ENCODE measurements around the gene PPFIA3.
"Not testable (repeated sequence)": the region's sequence is repeated elsewhere in the genome, so short reads cannot be mapped to it uniquely, and the experiment has no call there.

Gene PPFIA3

GRCh38 chr19:49119411-49120324 is at the start of gene PPFIA3:
PPFIA3 (plus strand) TSS chr19:49119544; CDS start chr19:49127874, 8,330 bp downstream.
- peak; percentile 23 for DNase-seq

- DNase-seq, result no peak
These were observed 48.9 kb upstream of the PPFIA3 start for GRCh38 chr19:49070416-49070815.

GRCh38 chr19:49071860-49072547 is 47.3 kb upstream of the PPFIA3 start:
- DNase-seq, result peak; percentile 12

GRCh38 chr19:49073514-49074378 is 45.6 kb upstream of the PPFIA3 start:
- DNase-seq, result peak; percentile 18

GRCh38 chr19:49074869-49075268 is 44.5 kb upstream of the PPFIA3 start:
- DNase-seq, result not testable (repeated sequence)

GRCh38 chr19:49080392-49080791 is 39.0 kb upstream of the PPFIA3 start:
- no peak for DNase-seq

GRCh38 chr19:49081273-49081672 is 38.1 kb upstream of the PPFIA3 start:
- DNase-seq, result no peak

- no peak for DNase-seq
These were observed 34.9 kb upstream of the PPFIA3 start for GRCh38 chr19:49084206-49085019.

GRCh38 chr19:49085020-49085867 is 34.1 kb upstream of the PPFIA3 start, which contains the start of gene SNRNP70:
SNRNP70 (plus strand) TSS chr19:49085451; CDS start chr19:49086415, 964 bp downstream.
- peak; percentile 100 for DNase-seq

- DNase-seq, result no peak
These were observed 33.5 kb upstream of the PPFIA3 start for GRCh38 chr19:49085868-49086232.

- DNase-seq, result no peak
These were observed 33.0 kb upstream of the PPFIA3 start for GRCh38 chr19:49086296-49086695.

- DNase-seq, result no peak
These were observed 27.8 kb upstream of the PPFIA3 start for GRCh38 chr19:49091391-49092038.

GRCh38 chr19:49092686-49093085 is 26.7 kb upstream of the PPFIA3 start:
- no peak for DNase-seq

GRCh38 chr19:49094505-49095482 is 24.6 kb upstream of the PPFIA3 start:
- no peak for DNase-seq

GRCh38 chr19:49097453-49098288 is 21.7 kb upstream of the PPFIA3 start:
- peak; percentile 73 for DNase-seq

GRCh38 chr19:49098795-49099194 is 20.5 kb upstream of the PPFIA3 start:
- DNase-seq, result no peak

GRCh38 chr19:49101160-49101559 is 18.2 kb upstream of the PPFIA3 start:
- no peak for DNase-seq

GRCh38 chr19:49102303-49102702 is 17.0 kb upstream of the PPFIA3 start:
- DNase-seq, result no peak
